ENCODE results near the gene DCTN1.
A peak's percentile ranks its signal among the peaks of the same experiment; 100 is the strongest.
"Not testable (repeated sequence)": the region's sequence is repeated elsewhere in the genome, so short reads cannot be mapped to it uniquely, and the experiment has no call there.

DCTN1 gene

DNA sequence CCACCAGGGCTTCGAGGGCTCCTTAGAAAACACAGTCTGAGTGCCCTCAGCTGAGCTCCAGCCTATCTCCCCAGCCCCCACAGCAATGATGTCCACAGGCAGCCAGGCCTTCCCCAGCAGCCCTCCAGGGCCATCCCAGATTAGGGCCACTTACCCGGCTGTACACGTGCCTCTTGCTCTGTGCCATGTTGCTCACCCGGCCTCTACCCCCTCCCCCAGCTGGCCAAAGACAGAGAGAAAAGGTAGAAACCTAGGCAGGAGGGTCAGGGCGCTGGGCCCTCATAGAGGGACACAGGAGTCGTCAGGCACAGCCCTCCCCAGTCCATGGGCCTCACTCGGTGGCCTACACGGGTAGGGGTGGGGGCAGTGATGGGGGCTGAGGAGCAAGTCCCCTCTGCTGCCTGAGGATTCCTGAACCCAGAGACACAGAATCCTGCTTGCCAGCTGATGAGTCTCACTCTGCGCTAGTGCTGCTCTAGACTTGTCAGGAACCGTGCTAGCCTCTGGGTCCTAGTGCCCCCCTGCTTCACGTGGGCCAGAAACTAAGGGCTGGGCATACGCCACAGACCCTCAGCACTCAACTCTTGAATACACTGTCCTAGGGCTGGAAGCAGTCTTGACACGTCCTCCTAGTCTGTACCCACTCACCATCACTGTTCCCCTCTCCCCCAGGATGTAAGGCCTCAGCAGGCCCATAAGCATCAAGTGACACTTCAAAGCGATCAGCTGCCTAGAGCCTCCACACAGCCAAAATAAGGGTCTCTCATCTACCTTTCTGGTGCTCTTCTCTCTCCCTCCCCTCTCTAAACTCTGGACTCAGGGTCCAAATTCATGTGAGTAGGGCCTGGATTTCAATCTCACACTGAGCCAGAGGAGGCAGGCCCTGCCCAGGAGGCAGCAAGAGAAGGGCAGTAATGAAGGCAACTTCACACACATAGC is at the start of gene DCTN1:
Gene DCTN1 (minus strand): TSS at position 461 of the 939 bp plus-strand sequence. CDS start 274 bp downstream, at position 187.
- peak; percentile 55 to 72 for DNase-seq

DNA sequence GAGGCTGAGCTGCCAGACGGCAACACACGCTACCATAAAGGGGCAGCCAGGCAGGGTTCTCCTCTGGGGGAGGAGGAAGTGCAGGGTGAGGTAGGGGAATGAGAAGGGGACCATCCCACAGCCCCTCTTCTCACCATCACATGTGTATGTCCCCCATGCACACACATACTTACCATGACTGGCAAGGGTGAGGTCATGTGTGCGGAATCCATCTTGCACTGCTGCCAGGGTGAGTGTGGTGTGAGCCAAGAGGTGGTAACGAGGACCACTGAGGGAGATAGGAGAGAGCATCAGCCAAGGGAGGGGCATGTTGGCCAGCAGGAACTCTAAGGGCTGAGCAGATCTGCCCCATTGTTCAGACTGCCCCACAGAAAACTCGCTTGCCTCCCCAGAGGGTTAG is 48.6 kb upstream of the DCTN1 start:
- DNase-seq: no peak

DNA sequence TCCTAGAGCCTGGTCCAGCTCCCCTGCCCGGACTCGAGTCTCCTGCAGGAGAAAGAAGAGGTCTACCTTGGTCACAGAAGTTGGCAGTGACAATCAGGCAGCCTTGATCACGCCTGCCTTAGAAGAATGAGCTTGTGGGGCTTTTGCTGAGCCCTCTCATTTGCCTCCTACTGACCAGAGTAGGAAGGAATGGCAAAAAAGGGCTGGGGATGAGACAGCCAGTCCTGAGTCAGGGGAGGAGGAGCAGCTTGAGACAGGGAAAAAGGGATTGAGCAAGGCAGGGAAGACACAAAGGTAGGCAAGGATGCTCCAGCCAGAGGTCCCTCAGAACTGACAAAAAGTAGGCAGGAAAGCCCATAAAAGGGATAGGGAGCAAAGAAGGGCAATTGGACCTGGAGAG is 47.4 kb upstream of the DCTN1 start:
- DNase-seq: no peak

DNA sequence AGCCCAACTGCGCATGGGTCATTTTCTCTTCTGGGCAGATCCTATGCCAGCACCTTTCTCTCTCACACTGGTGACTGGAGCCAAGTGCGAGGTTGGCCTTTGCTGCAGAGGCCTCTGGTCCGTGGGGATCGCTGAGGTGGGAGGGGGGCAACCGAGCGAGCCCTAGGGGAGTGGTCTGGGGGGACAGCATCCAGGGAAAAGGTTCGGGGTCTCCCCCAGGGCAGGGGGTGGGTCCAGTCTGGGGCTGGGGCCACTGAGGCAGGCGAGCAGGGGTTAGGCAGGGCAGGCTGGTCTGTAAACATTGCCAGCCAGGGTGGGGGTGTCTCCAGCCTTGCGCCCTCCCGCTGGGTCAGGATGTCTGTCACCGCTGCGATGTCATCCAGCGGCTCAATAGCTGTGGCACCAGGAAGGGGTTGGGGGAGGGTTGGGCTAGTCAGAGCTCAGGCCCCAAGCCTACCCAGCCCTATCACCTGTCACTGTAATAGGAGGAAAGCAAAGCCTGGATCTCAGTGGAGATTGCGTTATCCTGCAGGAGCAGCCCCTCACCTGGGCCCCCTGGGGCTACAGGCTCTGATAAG is 46.2 kb upstream of the DCTN1 start:
- no peak for DNase-seq

DNA sequence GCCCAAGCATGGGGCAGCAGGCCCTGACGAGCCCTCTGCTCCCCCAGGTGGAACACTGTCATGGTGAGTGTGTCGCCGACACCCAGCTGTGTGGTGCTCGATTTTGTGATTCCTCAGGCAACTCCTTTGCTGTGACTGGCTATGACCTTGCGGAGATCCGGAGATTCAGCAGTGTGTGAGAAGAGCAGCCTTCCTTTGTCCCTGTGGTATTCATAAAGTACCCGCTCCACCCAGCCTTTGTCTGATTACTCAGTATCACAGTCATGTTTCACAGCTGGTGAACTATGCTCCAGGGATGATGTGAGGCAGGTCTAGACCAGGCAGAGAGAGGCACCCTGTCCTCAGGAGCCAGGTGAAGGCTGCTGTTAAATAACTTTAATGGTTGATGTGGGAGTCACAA is 45.4 kb upstream of the DCTN1 start:
- no peak for DNase-seq

DNA sequence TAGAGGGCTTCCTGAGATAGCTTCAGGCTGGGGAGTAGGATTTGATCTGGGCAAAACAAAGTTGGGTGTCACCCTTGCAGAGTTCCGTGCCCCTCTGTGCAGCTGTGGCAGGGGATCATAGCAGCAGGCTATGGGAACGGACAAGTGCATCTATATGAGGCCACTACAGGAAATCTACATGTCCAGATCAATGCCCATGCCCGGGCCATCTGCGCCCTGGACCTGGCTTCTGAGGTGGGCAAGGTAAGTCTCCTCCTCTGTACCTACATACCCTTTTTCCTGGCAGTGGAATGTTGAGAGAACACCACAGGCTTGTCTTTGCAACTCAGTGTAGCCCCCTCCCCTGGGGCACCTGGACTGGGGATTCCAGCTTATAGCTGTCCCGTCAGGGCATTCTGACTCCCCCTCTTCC is 44.9 kb upstream of the DCTN1 start:
- no peak for DNase-seq

DNA sequence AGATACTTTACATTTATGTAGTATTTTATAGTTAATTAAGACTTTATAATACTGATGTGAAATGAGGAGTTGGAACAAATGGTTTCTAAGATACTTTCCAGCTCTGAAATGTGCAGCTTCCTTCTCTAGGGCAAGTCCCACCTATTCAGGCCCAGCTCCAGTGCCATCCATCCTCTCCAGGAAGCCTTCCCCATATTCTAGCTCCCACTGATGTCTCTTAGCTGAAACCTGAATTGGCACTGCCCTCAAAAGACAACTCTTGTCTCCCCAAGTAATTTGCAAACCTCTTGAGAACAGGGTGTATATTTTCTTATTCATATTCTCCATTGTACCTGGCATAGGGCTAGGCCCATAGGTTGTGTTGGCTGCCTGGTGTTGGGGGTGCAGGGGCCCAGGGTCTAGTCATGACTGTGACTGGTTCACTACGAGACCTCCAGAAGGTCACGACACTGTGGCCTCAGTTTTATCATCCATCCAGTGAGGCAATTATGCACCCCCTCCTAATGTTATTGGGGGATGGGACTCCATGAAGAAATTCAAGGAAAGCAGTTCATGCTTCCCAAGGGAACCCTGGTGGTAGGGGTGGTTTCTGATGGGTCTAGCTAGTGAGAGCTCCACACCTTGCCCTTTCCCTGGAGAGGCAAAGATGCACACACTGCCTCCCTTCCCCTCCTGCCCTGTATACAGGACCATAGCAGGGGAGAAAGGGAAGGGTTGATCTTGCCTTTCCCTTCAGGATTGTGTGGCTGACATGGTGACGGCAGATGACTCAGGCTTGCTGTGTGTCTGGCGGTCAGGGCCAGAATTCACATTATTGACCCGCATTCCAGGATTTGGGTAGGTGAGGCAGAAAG is 44.3 kb upstream of the DCTN1 start:
- DNase-seq: no peak

DNA sequence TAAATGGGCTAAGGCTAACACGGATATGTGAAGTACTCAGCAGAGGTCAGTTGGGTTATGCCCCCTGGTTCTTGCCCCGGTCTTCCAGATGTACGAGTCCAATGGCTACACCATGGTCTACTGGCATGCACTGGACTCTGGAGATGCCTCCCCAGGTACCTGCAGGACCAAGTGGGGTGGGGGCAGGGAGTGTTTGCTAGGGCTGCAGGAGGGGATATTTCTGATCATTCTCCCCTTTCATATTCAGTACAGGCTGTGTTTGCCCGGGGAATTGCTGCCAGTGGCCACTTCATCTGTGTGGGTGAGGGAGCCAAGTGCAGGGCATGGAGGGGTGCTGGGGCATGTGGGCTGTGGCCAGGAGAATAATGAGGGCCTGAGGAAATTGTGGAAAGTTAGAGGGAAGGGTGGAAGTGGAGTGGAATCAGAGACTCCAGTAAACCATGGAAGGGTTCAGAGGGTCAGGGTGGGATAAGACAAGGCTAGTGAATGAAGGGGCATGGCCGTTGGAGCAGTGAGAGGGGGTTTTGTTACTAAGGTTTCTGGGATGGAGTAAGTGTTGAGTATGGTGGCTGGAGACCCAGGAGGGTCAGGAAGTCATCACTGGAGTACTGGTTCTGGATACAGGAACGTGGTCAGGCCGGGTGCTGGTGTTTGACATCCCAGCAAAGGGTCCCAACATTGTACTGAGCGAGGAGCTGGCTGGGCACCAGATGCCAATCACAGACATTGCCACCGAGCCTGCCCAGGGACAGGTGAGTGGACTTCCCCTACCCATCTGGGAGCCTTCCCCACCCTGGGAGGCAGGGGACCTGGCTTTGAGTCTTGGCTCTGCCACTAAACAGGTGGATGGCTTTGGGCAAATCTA is 43.4 kb upstream of the DCTN1 start:
- DNase-seq: no peak

DNA sequence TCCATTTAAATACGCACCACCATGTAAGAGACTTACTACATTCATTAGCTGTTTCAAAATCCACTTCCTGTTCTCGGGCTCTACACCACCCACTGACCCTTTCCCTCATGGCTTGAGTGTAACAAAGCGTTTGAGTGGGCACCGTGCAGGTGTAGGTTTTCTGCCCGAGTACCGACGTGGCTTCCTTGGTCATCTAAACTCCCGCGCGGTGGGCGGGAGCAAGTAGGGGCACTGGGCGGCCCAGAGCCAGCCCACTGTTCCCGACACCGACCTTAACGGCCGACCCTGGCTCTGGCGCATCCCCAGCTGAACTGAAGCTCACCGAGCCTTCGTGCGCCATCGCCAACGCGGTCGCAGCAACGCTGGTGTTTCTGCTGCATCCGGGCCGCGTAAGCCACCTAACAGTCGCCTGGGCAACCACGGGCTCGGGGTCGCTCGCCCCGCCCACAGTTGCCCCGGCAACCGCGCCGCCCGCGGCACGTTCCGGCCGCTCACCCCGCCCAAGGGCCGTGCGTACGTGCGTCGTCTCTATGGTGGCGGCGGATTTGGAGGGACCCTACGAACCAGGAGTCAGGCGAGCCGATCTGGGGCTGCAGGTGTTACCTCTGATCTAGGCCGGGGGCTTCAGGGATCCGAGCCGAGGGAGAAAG is 41.2 kb upstream of the DCTN1 start, which contains the start of the genes C2orf81 and WDR54:
Gene C2orf81 (minus strand): TSS at position 399 of the 650 bp plus-strand sequence. CDS start 59 bp downstream, at position 340.
Gene WDR54 (plus strand): TSS at position 510 of the 650 bp plus-strand sequence. CDS start 424 bp downstream, outside the sequence.
- peak; percentile 59 to 62 for DNase-seq

DNA sequence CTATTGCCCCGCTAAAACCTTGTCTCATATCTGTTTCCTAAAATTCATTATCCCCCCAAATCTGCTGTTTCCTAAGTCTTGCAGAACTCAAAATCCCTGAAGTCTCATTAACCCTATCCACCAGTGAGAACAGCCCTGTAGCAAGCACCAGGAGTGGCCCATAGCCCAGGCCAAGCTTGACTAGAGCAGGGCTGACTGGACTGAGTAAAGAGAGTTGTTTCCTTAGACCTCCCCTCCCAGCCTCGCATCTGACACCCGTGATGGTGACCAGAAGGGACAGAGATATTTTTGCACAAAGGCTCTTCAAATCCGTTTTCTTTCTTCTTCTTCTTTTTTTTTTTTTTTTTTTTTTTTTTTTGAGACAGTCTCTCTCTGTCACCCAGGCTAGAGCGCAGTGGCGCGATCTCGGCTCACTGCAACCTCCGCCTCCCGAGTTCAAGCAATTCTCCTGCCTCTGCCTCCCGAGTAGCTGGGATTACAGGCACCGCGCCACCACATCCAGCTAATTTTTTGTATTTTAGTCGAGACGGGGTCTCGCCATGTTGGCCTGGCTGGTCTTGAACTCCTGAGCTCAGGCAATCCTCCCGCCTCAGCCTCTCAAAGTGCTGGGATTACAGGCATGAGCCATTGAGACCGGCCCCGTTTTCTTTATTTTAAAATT is 40.5 kb upstream of the DCTN1 start:
- DNase-seq: not testable (repeated sequence)

DNA sequence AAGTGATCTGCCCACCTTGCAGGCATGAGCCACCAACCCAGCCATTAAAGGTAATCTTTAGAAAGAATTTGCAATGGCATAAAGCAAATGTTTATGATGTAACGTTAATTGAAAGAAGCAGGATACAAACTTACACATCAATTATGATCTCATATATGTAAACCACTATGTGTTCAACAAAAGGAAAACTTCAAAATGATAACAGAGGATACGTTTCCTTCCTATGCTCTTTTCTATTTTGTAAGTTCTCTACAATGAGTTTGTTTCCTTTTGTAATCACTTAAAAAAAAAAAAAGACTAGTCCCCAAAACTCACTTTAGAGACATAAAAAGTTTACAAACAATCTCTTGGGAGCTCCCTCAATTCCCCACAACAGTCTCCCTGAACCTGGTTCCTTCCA is 39.9 kb upstream of the DCTN1 start:
- no peak for DNase-seq

DNA sequence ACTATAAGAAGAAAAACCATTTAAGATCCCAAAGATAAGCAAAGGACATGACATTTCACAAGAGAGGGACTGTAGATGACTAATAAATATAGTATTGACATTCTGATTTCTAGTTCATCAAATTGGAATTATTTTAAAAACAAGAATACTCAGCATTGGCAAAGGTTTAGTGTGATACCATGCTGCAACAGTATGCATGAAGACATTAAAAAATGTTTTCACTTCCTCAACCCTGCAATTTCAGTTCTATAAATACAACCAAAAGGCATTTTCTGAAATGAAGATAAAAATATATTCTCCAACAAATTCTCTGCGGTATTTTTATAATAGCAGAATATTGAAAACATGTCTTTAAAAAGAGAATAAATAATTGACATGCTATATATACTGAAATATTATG is 39.2 kb upstream of the DCTN1 start:
- no peak for DNase-seq

DNA sequence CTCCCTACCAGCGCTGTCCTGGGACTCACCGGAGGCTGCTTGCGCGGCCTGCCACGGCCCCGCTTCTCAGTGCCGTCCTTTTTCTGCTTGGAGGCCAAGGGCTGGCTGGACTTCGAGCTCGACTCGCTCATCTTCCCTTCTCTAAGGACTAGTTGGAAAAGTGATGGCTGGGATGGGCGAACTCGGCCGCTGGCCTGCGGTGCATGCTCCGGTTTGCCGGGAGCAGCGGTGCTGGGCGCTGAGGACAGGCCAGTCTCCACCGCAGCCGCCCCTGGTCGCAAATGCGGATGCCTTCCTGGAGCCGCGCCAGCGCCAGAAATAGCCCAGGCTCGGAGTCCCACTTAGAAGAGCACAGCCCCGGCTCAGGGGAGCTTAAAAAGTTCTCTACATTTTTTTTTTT is 38.2 kb upstream of the DCTN1 start:
- DNase-seq: no peak

DNA sequence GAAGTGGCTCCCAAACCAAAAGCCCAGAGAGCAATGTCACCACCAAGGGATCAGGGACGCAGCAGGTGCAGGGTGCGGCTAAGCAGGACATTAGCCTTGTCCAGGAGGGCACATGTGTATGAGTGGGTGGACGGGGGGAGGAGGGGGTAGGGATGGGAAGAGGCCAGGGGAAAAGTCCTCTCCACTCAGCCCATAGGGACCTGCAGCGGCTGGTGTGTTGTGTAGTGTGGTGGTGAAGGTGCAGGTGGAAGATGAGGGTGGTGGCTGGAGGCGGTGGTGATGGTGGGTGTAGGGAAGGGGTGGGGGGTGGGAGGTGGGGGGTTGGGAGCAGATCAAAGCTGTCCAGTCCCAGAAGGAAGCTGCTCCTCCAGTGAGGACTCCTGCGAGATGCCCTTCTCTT is 37.7 kb upstream of the DCTN1 start:
- DNase-seq: no peak

DNA sequence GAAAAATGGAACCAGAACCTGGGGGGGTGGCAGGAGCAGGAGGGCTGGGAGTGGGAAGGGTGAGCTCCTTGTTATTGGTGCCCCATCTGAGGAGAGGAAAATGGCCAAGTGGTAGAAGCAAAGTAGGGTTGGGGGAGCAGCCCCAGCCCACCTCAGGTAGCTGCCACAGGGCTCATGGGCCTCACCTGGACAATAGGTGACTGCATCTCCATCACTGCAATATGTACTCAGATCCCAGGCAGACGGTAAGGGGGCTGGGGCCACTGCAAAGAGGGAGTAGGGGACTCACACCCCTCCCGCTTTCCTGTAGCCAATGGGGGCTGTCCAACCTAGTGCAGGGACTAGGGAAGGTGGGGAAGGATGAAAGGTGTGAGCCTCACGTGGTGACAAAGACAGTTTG is 37.1 kb upstream of the DCTN1 start:
- no peak for DNase-seq

DNA sequence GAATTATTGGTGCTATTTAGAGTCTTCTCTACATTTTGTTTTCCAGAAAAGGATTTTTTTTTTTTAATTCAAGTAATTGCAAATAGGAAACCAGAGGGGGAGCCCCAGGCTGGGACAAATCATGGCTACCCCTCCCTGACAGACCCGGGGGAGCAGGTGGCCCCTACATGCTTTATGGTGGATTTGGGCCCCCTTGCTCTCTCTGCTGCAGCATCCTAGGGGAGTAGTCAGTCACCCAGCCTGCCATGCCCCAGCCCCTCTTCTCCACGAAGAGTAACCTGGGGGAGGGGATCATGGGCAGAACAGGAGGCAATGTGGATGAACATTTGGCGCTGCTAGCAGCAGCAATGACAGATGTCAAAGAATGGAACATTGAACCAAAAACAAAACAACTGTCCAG is 36.7 kb upstream of the DCTN1 start:
- DNase-seq: no peak

DNA sequence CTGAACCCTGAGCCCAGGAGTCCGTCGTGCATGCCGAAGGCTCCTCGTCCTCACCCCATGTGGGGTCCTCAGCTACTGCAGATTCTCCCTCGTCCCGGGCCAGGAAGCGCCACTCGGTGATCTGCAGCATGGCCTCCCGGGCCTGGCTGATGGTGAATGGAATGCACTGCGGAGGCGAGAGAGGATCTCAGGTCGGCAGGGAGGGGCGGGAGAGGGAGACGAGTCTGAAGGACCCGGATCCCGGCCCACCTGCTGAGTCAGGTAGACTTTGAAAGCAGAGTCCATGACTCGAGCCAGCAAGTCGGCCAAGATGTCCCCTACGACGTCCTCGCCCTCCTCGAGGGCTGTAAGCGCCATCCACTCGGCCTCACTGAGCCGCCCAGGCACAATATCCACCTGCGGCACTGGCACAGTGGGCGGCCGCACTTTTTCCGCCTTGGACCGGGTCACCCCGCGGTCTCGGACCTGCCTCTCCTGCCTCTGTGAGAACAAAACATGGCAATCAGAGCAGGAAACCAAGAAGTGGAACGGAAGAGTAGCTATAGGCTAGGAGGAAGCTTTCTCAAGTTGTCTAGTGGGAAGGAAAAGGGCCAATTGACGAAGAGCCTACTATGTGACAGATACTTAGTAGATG is 35.8 kb upstream of the DCTN1 start:
- DNase-seq: no peak

DNA sequence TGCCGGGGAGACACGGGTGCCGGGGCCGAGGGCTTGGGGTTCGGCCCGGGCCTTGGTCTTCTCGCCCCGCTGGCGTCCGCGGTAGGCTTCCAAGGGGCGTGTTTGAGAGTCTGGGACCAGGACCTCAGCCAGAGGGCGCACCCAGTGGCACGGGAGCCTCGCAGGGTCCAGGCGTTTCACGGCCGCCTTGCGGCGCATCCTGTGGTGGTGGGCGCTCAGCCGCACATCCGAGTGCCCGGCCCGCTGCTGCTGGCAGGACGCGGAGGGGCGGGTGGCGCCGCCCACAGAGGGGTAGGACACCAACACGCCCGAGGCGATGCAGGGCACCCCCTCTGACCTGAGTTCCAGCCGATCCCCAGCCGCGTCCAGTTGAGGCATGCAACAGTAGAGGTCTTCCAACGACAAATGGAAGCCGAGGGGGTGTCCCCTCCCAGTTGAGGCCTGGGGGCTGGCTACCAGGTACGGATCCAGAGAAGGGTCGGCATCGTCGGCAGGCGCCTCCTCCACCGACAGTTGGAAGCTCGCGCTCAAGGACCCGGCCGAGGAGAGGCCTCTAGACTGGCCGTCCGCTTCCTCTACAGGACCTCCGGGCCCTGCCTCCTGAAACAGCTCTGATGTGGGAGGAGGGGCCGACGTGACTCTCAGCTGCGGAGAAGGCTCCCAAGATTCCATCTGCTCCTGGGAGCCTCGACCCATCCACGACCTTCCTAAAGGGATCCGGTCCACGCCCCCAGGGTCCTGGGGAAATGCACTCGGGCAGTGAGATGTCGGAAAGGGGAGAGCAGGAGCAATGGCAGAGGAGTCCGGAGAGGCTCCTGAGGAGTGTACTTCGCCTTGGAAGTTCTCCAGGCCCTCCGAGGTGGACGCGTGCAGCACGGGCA is 35.0 kb upstream of the DCTN1 start:
- DNase-seq: peak; percentile 21 to 49

DNA sequence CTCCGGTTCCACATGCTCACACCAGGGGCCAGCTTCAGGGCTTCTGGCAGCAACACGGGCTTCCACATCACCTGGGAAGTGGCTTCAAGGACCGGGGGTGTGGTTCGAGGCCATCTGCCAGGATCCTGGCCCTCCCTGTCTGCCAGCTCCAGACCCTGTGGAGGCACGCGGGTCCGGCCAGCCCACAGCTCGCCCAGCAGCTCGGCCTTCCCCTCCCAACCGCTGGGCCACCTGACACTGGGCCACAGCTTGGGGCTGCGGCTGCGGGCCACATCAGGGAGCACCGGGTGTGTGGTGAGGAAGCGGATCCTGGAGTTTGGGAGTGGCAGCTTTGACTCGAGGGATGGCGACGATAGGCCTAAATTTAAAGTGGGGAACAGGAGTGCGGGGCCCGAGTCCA is 34.3 kb upstream of the DCTN1 start:
- DNase-seq: no peak
